ENCODE measurements around the gene ASIC2.
"Not testable (repeated sequence)": the region's sequence is repeated elsewhere in the genome, so short reads cannot be mapped to it uniquely, and the experiment has no call there.

Gene ASIC2

DNA sequence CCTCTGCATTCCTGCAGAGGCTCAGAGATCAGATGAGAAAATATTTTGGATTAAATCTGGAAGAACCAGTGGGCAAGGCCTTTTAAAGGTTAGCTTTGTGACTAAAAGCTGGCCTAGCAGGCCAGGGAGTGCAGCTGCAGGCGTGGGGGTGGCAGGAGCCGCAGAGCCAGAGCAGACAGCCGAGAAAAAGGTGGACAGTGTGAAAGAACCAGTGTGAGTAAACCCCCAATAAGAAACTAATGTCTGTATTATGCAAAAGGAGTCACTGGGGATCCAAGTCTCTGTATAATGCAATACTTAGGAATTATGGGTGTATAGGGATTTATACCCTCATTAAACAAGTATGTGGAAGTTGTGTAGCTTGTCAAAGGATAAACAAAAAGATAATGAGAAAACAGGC, 322.8 kb downstream of the ASIC2 start:
- DNase-seq, result no peak

DNA sequence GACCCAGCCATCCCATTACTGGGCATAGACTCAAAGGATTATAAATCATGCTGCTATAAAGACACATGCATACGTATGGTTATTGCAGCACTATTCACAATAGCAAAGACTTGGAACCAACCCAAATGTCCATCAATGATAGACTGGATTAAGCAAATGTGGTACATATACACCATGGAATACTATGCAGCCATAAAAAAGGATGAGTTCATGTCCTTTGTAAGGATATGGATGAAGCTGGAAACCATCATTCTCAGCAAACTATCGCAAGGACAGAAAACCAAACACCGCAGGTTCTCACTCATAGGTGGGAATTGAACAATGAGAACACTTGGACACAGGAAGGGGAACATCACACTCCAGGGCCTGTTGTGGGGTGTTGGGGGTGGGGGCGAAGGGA, 323.9 kb downstream of the ASIC2 start:
- not testable (repeated sequence) for DNase-seq

DNA sequence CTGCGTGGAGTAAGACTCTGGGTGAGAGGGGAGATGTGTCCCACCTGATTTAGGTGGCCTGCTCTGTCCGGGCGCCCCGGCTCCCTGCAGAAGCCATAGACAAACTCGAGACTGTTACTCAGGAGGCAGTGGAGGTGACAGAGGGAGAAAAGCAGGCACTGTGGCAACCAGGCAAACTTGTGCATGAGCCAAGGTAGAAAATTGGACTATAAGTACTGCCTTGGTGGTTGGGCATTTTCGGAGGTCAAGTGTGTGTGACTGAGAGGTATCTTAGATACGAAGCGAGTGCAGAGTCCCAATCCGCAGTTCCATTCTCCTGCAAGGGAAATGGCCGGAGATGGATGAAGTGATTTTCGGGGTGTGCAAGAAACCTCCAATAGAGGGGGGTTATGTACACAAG, 328.6 kb downstream of the ASIC2 start:
- DNase-seq, result no peak

Measured in islet precursor cell (in vitro differentiated cells).